ENCODE data around the gene IGFBP1.
"Not testable (repeated sequence)": the region's sequence is repeated elsewhere in the genome, so short reads cannot be mapped to it uniquely, and the experiment has no call there.

The IGFBP1 gene

GRCh38 chr7:45888185-45888992 lies at the start of gene IGFBP1:
Gene IGFBP1, plus strand, starts transcription at chr7:45888488. Its CDS starts 165 bp downstream, at chr7:45888653.
- DNase-seq, result no peak

GRCh38 chr7:45838852-45839251 lies 49.4 kb upstream of the IGFBP1 start:
- DNase-seq, result not testable (repeated sequence)

GRCh38 chr7:45841926-45842717 lies 46.2 kb upstream of the IGFBP1 start:
- not testable (repeated sequence) for DNase-seq

GRCh38 chr7:45846536-45846935 lies 41.8 kb upstream of the IGFBP1 start:
- peak; percentile 25 for DNase-seq

GRCh38 chr7:45848734-45849133 lies 39.6 kb upstream of the IGFBP1 start:
- DNase-seq, result not testable (repeated sequence)

- not testable (repeated sequence) for DNase-seq
Observed at GRCh38 chr7:45852984-45853383, 35.3 kb upstream of the IGFBP1 start.

GRCh38 chr7:45853491-45853890 lies 34.8 kb upstream of the IGFBP1 start:
- not testable (repeated sequence) for DNase-seq

- DNase-seq, result not testable (repeated sequence)
Observed at GRCh38 chr7:45855680-45856079, 32.6 kb upstream of the IGFBP1 start.

GRCh38 chr7:45856888-45857287 lies 31.4 kb upstream of the IGFBP1 start:
- DNase-seq, result not testable (repeated sequence)

GRCh38 chr7:45863715-45864114 lies 24.6 kb upstream of the IGFBP1 start:
- DNase-seq, result peak; percentile 1

GRCh38 chr7:45865594-45866410 lies 22.5 kb upstream of the IGFBP1 start:
- no peak for DNase-seq

- no peak for DNase-seq
Observed at GRCh38 chr7:45867471-45867870, 20.8 kb upstream of the IGFBP1 start.

GRCh38 chr7:45869426-45869825 lies 18.9 kb upstream of the IGFBP1 start:
- DNase-seq, result no peak

- peak; percentile 14 for DNase-seq
Observed at GRCh38 chr7:45872116-45873034, 15.9 kb upstream of the IGFBP1 start.

- no peak for DNase-seq
Observed at GRCh38 chr7:45873035-45873354, 15.3 kb upstream of the IGFBP1 start, which contains the start of gene CCDC201. Gene CCDC201, minus strand, starts transcription at chr7:45873082. Its CDS starts 75 bp downstream, at chr7:45873007.

- DNase-seq, result no peak
Observed at GRCh38 chr7:45873355-45873754, 14.9 kb upstream of the IGFBP1 start.

GRCh38 chr7:45874408-45875131 lies 13.7 kb upstream of the IGFBP1 start:
- DNase-seq, result no peak

- DNase-seq, result no peak
Observed at GRCh38 chr7:45876519-45876918, 11.8 kb upstream of the IGFBP1 start.

- DNase-seq, result no peak
Observed at GRCh38 chr7:45878457-45879144, 9.7 kb upstream of the IGFBP1 start.

- DNase-seq, result no peak
Observed at GRCh38 chr7:45880433-45880860, 7.8 kb upstream of the IGFBP1 start.

Data from OCI-M1 (cell line).